Fibroblast of lung (primary cell): Measurements from ENCODE around the gene CES2. TPM values are rescaled to one million over a fixed set of nuclear protein-coding genes. Genes with fewer than 3 reads are reported as not detected.
"Not testable (repeated sequence)": the region's sequence is repeated elsewhere in the genome, so short reads cannot be mapped to it uniquely, and the experiment has no call there.

Source experiments
- DNase-seq, 2 donors: peaks; one replicate each; pipeline versions ENCODE4 v3.0.0 to v3.0.0-alpha.2; 2010; ENCODE audit warnings: low read depth in 2 of 2
- H2AFZ ChIP-seq: 2 replicates; pipeline ENCODE4 v1.5.1; 2012; ENCODE audit warnings: low read length, control low read depth, inconsistent platforms
- H3K27ac ChIP-seq: 2 replicates; pipeline ENCODE4 v1.5.1; 2011; ENCODE audit warnings: low read length, control low read depth; ENCODE audit not compliant: insufficient read depth
- H3K27me3 ChIP-seq: 2 replicates; pipeline ENCODE4 v1.5.1; 2011; ENCODE audit warnings: mild to moderate bottlenecking, low read length; ENCODE audit not compliant: control insufficient read depth, insufficient read depth
- H3K36me3 ChIP-seq: 2 replicates; pipeline ENCODE4 v1.5.1; 2011; ENCODE audit warnings: low read length; ENCODE audit not compliant: control insufficient read depth, insufficient read depth
- H3K4me1 ChIP-seq: 2 replicates; pipeline ENCODE4 v1.5.1; 2011; ENCODE audit warnings: low read length; ENCODE audit not compliant: control insufficient read depth, insufficient read depth; ENCODE audit errors: extremely low read depth
- H3K4me2 ChIP-seq: 2 replicates; pipeline ENCODE4 v1.5.1; 2011; ENCODE audit warnings: low read length, control low read depth; ENCODE audit not compliant: insufficient read depth; ENCODE audit errors: extremely low read depth
- H3K4me3 ChIP-seq, 4 experiments: fragments of 200-600 bp in 1 of 4; sonication (generic) in 1 of 4; replicated peaks in 1 of 4; 2 replicates each; pipeline ENCODE4 v1.5.1; 2011 to 2016; ENCODE audit warnings: low read length in 4 of 4, low read depth in 3 of 4, mild to moderate bottlenecking in 3 of 4, control low read depth in 2 of 4, inconsistent platforms in 1 of 4, mixed read lengths in 1 of 4; ENCODE audit not compliant: insufficient read depth in 1 of 4; ENCODE audit errors: control extremely low read depth in 1 of 4
- H3K79me2 ChIP-seq: 2 replicates; pipeline ENCODE4 v1.5.1; 2012; ENCODE audit warnings: mild to moderate bottlenecking, low read length, inconsistent platforms; ENCODE audit not compliant: control insufficient read depth, insufficient read depth
- H3K9ac ChIP-seq: 2 replicates; pipeline ENCODE4 v1.5.1; 2011; ENCODE audit warnings: mild to moderate bottlenecking, low read length, control low read depth; ENCODE audit not compliant: insufficient read depth
- H3K9me3 ChIP-seq: 2 replicates; pipeline ENCODE4 v1.5.1; 2012; ENCODE audit warnings: low read depth, low read length; ENCODE audit not compliant: control insufficient read depth, insufficient read depth
- H4K20me1 ChIP-seq: 2 replicates; pipeline ENCODE4 v1.5.1; 2011; ENCODE audit warnings: low read length; ENCODE audit not compliant: control insufficient read depth, insufficient read depth; ENCODE audit errors: extremely low read depth
- CTCF ChIP-seq, 2 donors: IDR thresholded peaks in 1 of 2; conservative IDR thresholded peaks in 1 of 2; 1 replicate in 1 of 2; 2 replicates in 1 of 2; pipeline ENCODE4 v1.5.1; 2011 to 2012; ENCODE audit warnings: low read length in 2 of 2, control low read depth in 1 of 2, inconsistent platforms in 1 of 2, low read depth in 1 of 2, mild to moderate bottlenecking in 1 of 2
- EZH2 ChIP-seq: IDR thresholded peaks from 2 replicates; pipeline ENCODE4 v1.5.1; 2012; ENCODE audit warnings: low read length, control low read depth, mild to moderate bottlenecking; ENCODE audit errors: missing control alignments
- polyA plus RNA-seq, 2 donors: library from polyadenylated mRNA; depleted of rRNA in 1 of 2; stranded (reverse) in 1 of 2; unstranded in 1 of 2; fragments of >200 nt; gene quantifications; 2 replicates each; pipeline ENCODE4 v1.2.1, GENCODE V29; 2011 to 2012; ENCODE audit warnings: missing spikeins in 1 of 2
- total RNA-seq: library from RNA; depleted of rRNA; stranded (reverse); fragments of >200 nt; gene quantifications from 2 replicates; pipeline ENCODE4 v1.2.1, GENCODE V29; 2014

CES2 gene
- total and polyA plus RNA-seq, 2 donors (not counting 1 experiment from before 2014, with no cell fraction given): 22.9 to 47.6 TPM

- no peak overlapping the region for H2AFZ ChIP-seq
- DNase-seq: peak; percentile 58 to 77
Observed at GRCh38 chr16:66954097-66954659, 18.9 kb downstream of the CES2 start.

GRCh38 chr16:66955363-66956153 lies 20.2 kb downstream of the CES2 start:
- not testable (repeated sequence) for H3K36me3 ChIP-seq, DNase-seq, H3K27me3 ChIP-seq, H3K4me3 ChIP-seq, H3K4me2 ChIP-seq, H3K79me2 ChIP-seq, H3K9ac ChIP-seq, H2AFZ ChIP-seq, H4K20me1 ChIP-seq, H3K4me1 ChIP-seq, H3K9me3 ChIP-seq, H3K27ac ChIP-seq

More at GRCh38 chr16:66954097-66954659, 18.9 kb downstream of the CES2 start:
- Histone ChIP-seq H3K4me1 (no peaks in the 10 kb centered on the region), H4K20me1 (no peaks in the 10 kb centered on the region), H3K9ac (no peak overlapping the region), H3K27ac (no peak overlapping the region), H3K9me3 (no peaks in the 10 kb centered on the region), H3K79me2 (no peaks in the 10 kb centered on the region), H3K27me3 (peaks cover 5% of the 10 kb centered on the region), H3K4me2 (no peak overlapping the region), H3K4me3 (no peak overlapping the region), H3K36me3 (no peaks in the 10 kb centered on the region)
- peak; percentile 86 to 91 for TF ChIP-seq CTCF (conservative IDR thresholded peaks at IDR 0.05 in 1 of 2, IDR thresholded peaks at IDR 0.05 in 1 of 2; ENCODE audit: low read depth in 1 of 2, low read length in 2 of 2)
- no peak for TF ChIP-seq EZH2

- DNase-seq, H3K4me1 ChIP-seq: not testable (repeated sequence)
Observed at GRCh38 chr16:66956154-66956457, 20.8 kb downstream of the CES2 start.

More at GRCh38 chr16:66956154-66956457, 20.8 kb downstream of the CES2 start:
- H3K9me3 ChIP-seq, H3K27ac ChIP-seq, H3K4me2 ChIP-seq, H3K4me3 ChIP-seq, H3K27me3 ChIP-seq, H3K9ac ChIP-seq, H4K20me1 ChIP-seq, H3K36me3 ChIP-seq, H3K79me2 ChIP-seq, H2AFZ ChIP-seq: not testable (repeated sequence)
